GM19397 (cell line): ENCODE measurements around the gene NDUFV1.
"Not testable (repeated sequence)": the region's sequence is repeated elsewhere in the genome, so short reads cannot be mapped to it uniquely, and the experiment has no call there.

Experiments used
- ATAC-seq: cut with Tn5 transposase; IDR thresholded peaks from one replicate; pipeline ENCODE4 v1.9.1; 2021; ENCODE audit warnings: mild to moderate bottlenecking, moderate library complexity; ENCODE audit not compliant: unreplicated experiment

The NDUFV1 gene

DNA sequence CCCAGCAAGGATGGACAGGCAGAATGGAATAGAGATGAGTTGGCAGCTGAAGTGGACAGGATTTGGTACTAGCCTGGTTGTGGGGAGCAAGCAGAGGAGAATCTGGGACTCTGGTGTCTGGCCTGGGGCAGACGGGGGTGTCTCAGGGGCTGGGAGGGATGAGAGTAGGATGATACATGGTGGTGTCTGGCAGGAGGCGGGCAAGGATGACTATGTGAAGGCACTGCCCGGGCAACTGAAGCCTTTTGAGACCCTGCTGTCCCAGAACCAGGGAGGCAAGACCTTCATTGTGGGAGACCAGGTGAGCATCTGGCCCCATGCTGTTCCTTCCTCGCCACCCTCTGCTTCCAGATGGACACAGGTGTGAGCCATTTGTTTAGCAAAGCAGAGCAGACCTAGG is 20.8 kb upstream of the NDUFV1 start:
- ATAC-seq = no peak

DNA sequence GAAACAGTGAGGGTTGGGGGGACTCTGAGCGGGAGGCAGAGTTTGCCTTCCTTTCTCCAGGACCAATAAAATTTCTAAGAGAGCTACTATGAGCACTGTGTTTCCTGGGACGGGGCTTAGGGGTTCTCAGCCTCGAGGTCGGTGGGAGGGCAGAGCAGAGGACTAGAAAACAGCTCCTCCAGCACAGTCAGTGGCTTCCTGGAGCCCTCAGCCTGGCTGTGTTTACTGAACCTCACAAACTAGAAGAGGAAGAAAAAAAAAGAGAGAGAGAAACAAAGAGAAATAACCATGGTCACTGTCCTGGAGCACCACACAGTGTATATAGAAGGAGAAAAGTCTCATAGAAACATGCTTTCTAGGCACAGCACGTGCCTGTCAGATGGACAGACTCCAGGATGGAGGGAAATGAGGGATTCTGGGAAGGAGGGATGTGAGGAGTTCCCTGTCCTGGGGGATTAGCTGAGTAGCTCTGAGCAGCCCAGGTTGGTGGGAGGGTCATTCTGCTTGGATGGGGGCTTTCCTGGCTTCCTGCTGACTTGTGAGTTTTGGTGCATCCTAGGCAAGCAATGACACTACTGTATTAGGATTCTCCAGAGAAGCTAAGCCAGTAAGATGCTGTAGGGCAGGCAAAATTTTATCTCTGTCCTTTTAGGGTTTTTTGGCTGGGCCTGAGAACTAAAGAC is 20.0 kb upstream of the NDUFV1 start:
- no peak for ATAC-seq

DNA sequence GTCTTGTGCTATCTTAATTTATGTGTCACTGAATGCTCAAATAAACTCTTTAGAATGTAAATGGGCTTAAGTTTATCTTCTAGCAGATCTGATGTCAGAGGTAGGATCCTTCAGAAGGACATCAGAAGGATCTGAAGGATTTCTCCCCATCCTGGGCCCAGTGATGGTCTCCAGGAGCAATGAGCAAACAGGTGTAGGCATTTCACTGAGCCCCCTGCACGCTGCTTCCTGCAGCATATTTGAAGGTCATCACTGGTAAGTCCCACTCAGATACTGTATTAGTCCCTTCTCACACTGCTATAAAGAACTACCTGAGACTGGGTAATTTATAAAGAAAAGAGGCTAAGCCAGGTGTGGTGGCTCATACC is 18.6 kb upstream of the NDUFV1 start:
- peak; percentile 24 for ATAC-seq

DNA sequence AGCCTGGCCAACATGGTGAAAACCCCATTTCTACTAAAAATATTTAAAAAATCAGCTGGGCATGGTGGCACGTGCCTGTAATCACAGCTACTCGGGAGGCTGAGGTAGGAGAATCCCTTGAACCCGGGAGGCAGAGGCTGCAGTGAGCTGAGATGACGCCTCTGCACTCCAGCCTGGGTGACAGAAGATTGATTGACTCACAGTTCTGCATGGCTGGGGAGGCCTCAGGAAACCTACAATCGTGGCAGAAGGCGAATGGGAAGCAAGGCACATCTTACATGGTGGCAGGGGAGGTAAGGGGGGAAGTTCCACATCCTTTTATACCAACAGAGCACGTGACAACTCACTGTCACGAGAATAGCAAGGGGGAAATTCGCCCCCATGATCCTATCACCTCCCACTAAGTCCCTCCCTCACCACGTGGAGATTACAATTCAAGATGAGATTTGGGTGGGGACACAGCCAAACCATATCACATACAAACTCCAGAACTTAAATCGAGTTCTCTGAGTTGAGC is 17.8 kb upstream of the NDUFV1 start:
- not testable (repeated sequence) for ATAC-seq

DNA sequence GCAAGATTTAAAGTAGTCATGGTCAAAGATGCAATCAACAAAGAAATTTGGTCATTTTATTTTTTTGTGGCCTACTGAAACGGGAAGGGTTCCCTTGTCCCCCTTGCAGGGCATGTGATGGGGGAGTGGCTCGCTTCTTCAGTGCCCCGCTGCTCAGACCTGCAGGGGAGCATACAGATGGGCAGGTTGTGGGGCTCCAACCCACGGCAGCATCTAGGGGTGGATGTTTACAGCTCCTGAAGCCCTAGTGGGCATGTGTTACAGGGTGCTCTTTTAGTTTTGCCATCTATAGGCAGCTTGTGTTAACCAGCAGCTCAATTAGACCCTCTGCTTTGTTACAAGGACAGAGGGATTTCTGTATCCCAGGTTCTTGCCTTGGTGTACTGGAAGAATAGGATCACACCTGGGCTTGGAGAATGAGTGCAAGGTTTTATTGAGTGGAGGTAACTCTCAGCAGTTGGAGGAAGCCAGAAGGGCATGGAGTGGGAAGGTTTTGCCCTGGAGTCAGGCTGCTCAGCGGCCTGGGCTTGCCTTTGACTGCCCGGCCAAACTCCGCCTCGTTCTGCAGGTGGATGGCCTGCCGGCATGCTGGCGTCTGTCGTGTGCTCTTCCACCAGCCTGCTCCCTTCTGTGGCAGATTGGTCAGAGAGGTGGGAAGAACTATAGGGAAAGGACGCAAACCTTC is 13.7 kb upstream of the NDUFV1 start:
- ATAC-seq = no peak

DNA sequence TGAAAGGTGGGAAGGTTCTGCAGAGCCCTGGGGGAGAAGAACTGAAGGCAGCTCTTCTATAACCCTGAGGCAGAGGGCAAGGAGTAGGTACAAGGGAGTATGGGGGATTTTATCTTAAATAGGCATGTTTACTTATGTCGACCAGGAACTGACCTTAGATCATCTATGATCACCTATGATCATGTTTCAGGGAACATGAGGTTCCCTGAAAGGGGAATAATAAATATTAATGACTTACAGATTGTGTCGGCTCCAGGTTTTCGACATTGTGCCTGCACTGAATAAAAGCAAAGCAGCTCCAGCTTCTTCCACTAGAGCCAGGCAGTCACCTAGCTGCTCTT is 13.2 kb upstream of the NDUFV1 start:
- no peak for ATAC-seq

DNA sequence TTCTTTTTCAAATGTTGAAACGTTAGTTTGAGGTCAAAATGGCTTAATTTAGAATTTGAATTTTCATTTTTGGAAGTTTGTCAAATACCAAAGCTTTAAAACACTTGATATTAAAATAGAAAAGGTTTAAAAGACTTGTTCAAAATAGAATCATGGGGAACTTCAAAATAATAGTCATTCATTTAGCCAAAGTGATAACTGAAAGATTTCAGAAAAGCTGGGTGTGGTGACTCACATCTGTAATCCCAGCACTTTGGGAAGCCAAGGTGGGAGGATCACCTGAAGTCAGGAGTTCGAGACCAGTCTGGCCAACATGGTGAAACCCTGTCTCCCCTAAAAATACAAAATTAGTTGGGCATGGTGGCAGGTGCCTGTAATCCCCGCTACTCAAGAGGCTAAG is 12.3 kb upstream of the NDUFV1 start:
- no peak for ATAC-seq

DNA sequence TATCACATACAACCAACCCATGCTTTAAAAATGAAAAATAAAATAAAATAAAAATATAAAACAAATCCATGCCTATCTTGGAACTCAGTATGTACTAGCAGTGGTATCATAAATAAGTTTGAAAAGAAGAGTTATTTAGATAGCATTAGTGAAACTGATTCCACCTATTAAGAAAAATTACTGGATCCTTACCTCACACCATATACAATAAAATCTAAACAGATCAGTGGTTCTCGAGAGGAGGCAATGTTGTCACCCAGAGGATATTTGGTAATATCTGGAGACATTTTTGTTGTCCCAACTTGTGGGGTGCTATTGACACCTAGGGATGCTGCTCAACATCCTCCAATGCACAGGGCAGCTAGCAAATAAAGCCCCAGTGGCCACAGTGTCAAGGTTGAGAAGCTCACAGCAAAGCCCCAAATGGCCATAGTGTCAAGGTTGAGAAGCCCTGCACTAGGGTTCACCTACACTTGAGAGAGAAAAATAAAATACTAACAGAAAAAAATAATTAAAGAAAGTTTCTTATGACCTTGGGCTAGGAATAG is 9.9 kb upstream of the NDUFV1 start:
- no peak for ATAC-seq

DNA sequence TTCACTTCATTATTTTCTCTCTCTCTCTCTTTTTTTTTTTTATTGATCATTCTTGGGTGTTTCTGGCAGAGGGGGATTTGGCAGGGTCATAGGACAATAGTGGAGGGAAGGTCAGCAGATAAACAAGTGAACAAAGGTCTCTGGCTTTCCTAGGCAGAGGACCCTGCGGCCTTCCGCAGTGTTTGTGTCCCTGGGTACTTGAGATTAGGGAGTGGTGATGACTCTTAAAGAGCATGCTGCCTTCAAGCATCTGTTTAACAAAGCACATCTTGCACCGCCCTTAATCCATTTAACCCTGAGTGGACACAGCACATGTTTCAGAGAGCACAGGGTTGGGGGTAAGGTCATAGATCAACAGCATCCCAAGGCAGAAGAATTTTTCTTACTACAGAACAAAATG is 9.3 kb upstream of the NDUFV1 start:
- not testable (repeated sequence) for ATAC-seq

DNA sequence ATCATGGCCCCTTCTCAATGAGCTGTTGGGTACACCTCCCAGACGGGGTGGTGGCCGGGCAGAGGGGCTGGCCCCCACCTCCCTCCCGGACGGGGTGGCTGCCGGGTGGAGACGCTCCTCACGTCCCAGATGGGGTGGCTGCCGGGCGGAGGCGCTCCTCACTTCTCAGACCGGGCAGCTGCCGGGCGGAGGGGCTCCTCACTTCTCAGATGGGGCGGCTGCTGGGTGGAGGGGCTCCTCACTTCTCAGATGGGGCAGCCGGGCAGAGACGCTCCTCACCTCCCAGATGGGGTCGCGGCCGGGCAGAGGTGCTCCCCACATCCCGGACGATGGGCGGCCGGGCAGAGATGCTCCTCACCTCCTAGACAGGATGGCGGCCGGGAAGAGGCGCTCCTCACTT is 8.8 kb upstream of the NDUFV1 start:
- not testable (repeated sequence) for ATAC-seq

DNA sequence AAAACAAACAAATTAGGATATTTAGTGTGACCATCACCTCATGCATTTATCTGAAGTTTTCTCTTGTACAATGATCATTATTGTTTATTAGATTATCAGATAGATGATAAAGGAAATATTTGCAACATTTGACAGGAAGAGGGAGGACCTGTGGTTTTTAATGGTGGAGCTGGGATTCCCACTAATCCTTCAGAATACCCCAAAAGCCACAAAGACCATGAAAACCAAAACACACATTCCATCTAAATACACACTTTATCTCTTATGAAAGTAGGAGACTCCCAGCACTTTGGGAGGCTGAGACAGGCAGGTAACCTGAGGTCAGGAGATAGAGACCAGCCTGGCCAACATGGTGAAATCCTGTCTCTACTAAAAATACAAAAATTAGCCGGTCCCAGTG is 7.6 kb upstream of the NDUFV1 start:
- ATAC-seq = no peak

DNA sequence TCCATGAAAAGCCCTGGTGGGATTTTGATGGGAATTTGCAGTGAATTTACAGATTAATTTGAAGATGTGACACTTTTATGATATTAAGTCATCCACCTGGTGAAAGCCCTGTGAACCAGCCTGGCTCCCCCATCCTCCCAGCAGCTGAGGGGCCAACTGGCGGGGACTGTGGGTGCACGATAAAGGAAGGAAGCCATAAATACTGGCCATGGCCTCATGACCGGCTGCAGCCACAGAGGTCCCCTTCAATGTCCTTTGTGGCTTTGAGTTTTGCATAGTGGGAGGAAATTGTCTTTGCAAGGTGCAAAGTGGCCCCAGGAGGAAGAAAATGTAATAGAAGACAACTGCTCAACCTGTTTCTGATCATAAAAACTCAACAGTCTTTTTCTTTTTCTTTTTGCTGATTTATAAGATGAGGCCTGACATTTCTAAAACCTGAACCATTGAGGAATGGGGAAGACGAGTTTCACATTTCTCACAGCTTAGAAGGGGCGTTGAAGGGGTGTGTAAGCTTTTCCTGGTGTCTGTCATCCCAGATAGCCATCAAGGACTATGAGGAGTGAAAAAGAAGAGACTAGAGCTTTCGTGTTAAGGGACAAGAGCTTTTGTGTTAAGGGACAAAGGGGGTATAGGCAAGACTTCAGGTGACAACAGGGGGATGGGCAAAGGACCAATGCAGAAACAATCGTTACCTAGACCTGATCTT is 6.3 kb upstream of the NDUFV1 start:
- peak; percentile 73 for ATAC-seq

DNA sequence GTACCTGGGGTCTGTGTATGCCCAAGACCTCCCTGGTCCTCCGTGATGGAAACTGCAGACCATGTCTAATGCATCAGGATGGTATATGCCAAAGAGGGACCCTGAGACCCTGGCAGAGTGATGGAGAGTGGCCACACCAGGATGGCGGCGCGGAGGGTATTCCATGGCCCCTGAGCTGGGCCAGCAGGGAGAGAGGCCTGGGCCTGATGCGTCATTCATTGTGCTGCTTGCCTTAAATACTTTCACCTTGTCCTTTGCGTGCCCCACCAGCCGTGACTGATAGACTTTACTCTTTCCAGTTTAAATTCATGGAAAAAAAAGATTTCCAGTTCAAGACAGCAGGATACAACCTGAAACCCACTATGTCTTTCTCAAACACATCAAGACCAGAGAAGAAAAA is 5.6 kb upstream of the NDUFV1 start:
- ATAC-seq = no peak

DNA sequence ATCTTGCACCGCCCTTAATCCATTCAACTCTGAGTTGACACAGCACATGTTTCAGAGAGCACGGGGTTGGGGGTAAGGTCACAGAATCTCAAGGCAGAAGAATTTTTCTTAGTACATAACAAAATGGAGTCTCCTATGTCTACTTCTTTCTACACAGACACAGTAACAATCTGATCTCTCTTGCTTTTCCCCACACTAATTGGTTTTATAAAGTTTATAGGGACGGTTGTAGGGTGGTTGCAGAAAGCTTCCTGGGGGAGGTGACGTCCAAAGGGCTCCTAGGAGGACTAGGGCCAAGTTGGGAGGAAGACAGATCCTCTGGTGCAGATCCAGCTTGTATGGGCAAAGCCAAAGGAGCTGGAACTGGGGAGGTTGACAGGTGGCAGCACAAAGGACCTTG is 2.6 kb upstream of the NDUFV1 start:
- not testable (repeated sequence) for ATAC-seq

DNA sequence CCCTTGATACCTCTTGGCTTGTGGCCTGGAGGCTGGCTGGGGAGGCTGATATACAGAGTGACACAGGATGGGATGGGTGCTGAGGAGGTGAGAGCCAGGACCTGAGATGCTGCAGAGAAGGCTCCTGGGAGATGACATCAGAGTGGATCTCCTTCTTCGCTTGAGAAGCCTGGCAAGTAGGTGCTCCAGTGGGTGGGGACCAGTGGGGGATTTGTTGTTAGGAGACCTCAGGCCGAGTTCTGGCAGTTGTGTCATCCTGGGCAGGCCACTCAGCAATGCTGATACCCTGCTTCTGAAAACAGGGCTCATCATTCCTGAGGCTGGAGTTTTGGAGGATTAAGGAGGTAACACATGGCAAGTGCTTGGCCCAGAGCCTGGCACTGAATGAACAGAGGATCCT is 1.9 kb upstream of the NDUFV1 start:
- ATAC-seq = no peak

DNA sequence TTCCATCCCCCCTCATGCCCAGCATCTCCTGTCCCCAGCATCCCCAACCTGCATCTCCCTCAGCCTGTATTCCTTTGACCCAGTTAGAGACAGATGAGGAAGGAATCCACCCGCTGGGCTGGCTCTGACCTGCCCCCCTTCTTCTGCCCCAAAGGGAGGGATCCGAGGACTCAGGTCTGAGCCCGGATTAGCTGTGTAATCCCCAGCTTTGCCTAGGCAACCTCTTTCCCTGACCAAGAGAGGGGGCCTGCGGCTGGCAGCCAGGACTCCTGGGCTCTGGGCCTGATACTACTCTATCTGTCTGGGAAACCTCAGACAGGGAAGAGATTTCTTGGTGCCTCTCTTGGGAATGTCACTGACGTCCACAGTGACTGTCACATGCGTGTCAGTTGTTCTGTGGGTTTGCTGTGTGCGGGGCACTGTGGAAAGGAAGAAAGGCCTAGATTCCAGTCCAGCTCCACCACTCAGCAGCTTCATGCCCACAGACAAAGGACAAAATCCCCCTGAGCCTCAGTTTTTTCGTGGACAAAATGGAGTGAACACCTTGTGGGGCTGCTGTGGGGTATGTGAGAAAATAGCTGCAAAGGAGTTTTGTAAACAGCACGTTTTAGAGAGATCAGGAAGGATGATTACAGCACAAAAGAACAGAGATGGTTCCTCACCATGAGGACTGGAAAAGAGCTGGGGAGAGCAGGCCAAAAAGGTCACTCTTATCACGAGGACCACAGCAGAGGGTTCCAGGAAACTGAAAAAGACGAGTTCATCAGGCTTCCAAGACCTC is 1.3 kb upstream of the NDUFV1 start:
- ATAC-seq = no peak

DNA sequence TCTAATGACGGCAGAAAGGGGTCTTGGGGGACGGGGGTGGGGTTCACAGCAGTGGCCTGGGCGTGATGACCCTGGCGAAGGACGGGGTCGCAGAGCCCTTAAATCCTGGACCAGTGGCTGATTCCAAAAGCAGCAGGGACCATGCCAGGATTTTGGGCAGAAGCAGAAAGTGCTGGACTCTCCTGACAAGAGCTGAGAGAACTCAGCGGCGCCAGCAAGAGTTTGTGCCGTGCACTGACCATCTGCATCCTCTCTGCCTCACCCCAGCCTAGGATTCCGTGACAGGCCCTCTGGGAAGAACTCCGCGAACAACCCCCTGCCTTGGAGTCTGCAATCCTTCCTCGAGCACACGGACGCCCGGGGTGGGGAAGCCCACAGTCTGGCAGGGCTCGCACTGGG is 644 bp upstream of the NDUFV1 start:
- ATAC-seq = no peak

DNA sequence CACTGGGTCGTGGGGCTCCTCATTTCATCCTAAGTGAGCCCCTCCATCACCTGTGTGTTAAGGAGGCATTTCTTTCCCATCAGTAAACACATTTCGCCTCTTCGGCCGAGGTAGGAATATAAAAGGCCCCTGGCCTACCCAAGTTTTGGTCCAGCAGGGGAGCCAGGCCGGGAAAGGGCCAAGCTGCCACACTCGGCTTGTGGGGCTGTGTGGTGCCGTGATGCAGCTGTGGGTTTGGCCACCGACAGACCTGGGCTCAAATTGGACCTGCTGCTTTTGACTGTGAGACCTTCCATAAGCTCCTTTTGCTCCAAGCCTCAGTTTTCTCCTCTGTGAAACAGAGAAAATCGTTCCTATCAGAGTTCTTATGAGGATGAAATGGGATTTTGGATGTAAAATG is 771 bp downstream of the NDUFV1 start:
- ATAC-seq = no peak

DNA sequence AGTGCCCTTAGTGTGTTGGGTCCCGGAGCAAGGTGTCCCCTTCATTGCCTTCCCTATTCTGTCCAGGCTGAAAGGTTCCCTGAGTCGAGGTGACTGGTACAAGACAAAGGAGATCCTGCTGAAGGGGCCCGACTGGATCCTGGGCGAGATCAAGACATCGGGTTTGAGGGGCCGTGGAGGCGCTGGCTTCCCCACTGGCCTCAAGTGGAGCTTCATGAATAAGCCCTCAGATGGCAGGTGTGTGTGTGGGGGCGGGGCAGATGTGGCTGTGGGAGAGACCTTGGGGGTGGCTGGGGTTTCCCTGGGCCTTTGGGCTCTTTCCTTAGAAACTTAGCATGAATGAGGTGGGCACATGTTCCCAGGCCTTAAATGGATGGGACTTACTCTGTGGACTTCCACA is 1.8 kb downstream of the NDUFV1 start:
- ATAC-seq = no peak

DNA sequence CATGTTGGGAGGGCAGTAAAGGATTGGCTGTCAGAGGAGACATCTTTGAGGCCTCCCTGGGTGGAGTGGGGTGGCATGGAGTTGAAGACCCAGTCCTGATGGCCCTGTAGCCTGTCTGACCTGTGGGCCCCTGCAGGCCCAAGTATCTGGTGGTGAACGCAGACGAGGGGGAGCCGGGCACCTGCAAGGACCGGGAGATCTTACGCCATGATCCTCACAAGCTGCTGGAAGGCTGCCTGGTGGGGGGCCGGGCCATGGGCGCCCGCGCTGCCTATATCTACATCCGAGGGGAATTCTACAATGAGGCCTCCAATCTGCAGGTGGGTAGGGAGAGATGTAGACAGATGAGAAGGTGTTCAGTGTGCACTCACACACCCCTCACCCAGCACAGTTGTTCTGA is 2.6 kb downstream of the NDUFV1 start:
- ATAC-seq = no peak

DNA sequence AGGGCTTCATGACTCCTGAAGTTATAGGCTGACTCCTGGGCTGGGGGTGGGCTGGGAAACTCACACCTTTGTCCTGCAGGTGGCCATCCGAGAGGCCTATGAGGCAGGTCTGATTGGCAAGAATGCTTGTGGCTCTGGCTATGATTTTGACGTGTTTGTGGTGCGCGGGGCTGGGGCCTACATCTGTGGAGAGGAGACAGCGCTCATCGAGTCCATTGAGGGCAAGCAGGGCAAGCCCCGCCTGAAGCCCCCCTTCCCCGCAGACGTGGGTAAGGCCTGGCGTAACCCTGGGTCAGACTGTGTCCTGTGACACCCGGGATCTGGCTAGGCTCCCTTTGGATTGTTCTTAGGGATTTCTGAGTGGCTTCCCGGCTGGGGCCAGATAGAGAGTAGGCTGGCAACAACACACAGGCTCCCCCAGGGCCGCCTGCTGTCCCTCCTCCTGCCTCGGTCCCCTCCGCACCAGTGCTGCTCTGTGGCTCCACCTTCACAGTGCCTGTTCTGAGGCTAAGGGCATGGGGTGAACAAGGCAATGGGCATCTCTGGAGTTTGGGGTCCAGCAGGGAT is 3.6 kb downstream of the NDUFV1 start:
- no peak for ATAC-seq
